GM21723 (cell line): Measurements from ENCODE around the gene CD300C.
"Not testable (repeated sequence)": the region's sequence is repeated elsewhere in the genome, so short reads cannot be mapped to it uniquely, and the experiment has no call there.

Source experiments
- ATAC-seq: cut with Tn5 transposase; IDR thresholded peaks from one replicate; pipeline ENCODE4 v1.9.1; 2021; ENCODE audit warnings: mild to moderate bottlenecking, moderate library complexity; ENCODE audit not compliant: unreplicated experiment

Gene CD300C

GRCh38 chr17:74514632-74515334 lies 31.1 kb downstream of the CD300C start:
- ATAC-seq = no peak

- no peak for ATAC-seq
These were observed 31.8 kb downstream of the CD300C start for GRCh38 chr17:74513987-74514631.

GRCh38 chr17:74512624-74513091 lies 33.3 kb downstream of the CD300C start:
- peak; percentile 64 for ATAC-seq

DNA sequence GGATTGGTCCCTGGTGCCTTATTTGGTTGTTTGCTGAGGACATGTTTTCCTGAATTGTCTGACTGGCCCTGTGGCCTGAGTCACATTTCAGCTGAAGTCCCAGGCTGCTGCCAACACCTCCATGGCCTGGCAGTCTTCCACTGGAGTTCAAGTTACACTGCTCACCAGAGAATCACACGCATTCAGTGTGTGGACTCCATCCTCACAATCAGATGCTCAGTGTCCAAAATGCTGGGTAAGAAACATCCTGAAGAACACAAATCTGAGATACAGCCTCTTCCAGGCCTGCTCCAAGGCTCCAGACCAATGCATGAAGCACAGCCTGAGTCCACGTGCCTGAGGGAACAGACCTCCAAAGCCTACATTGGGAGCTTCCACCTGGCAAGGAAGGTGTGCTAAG lies 33.9 kb downstream of the CD300C start:
- no peak for ATAC-seq

DNA sequence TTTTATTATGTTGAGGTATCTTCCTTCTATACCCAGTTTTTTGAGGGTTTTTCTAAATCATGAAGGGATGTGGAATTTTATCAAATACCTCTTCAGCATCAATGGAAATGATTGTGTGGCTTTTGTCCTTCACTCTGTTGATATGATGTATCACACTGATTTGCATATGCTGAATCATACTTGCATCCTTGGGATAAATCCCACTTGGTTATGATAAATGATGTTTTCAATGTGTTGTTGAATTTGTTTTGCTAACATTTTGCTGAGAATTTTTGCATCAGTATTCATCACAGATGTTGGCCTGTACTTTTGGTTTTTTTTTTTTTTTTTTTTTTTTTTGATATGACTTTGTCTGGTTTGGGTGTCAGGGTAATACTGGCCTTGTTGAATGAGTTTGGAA lies 37.8 kb downstream of the CD300C start:
- no peak for ATAC-seq

- not testable (repeated sequence) for ATAC-seq
These were observed 42.0 kb downstream of the CD300C start for GRCh38 chr17:74503949-74504348.

GRCh38 chr17:74502861-74503260 lies 43.1 kb downstream of the CD300C start:
- ATAC-seq = no peak

GRCh38 chr17:74499992-74500391 lies 45.9 kb downstream of the CD300C start:
- ATAC-seq = no peak

DNA sequence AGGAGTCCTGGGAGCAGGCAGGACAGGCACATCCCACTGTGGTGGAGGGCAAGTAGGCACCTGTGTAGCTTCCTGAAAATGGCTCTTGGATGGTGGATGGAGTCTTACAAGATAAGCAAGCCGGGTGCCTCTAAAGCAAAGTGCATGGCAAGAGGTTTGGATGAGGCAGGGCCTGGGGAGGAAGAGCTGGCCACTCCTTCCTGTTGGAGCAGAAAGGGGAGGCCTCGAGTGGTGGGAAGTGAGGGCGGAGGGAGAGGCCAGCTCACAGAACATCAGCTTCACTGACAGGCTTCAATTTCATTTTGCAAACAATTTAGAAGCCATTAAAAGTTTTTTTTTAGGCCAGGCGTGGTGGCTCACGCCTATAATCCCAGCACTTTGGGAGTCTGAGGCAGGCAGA lies 48.4 kb downstream of the CD300C start:
- no peak for ATAC-seq

DNA sequence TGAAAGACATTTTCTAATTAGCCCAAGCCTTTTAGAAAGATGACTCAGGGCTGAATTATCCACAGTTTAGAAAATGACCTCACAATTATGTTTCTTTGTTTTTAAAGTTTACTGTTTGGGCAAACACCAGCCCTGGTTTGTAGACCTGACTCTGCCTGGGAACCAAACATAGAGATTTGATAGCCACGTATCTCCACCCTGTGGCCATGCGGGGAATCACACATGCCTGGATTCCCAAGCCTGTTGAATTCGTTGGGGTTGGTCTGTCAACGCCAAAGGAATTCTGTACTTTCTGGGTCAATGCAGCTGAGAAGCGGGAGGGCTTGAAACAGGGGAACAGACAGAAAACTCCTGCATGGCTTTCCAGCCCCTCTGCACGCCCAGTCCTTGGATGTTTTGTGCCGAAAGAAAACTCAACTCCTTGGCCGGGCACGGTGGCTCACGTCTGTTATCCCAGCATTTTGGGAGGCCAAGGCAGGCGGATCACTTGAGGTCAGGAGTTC lies 52.5 kb downstream of the CD300C start:
- no peak for ATAC-seq

DNA sequence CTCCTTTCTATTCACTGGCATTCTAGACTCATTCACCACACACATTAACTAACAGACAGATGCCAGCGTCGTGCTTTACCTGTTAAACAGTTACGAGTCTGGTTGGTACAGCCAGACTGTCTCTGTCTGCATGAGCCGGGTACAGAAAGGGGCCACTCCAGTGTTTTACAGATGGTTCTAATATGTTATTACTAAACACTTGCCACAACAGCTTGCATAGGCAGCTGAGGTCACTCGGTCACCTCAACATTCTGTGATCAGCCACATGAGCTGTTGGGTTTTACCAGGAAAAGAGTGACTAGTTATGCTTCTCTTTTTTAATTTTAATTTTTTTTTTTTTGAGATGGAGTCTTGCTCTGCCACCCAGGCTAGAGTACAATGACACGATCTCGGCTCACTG lies 54.3 kb downstream of the CD300C start:
- ATAC-seq = no peak
